ENCODE results near the gene CEP104. TPM values are rescaled to one million over a fixed set of nuclear protein-coding genes. Genes with fewer than 3 reads are reported as not detected.
A peak's percentile ranks its signal among the peaks of the same experiment; 100 is the strongest.

Gene CEP104
- total RNA-seq, 1 donor from 2014 or later = 40.3 TPM

- Mint-ChIP-seq H3K4me1 (ENCODE audit: unreplicated experiment) (peaks cover 11% of the 10 kb centered on the region), H3K36me3 (ENCODE audit: low read depth, unreplicated experiment) (peaks cover 14% of the 10 kb centered on the region), H3K4me3 (ENCODE audit: unreplicated experiment) (no peak overlapping the region), H3K9me3 (ENCODE audit: unreplicated experiment) (no peaks in the 10 kb centered on the region), H3K27me3 (ENCODE audit: unreplicated experiment) (peaks cover 9% of the 10 kb centered on the region), H3K27ac (ENCODE audit: unreplicated experiment) (no peak overlapping the region)
- no peak for DNase-seq (ENCODE audit: low spot score)
- TF ChIP-seq CTCF (IDR thresholded peaks at IDR 0.05; ENCODE audit: unreplicated experiment) = no peak
Observed at GRCh38 chr1:3790500-3790923, 66.5 kb downstream of the CEP104 start.

- Mint-ChIP-seq H3K9me3 (ENCODE audit: unreplicated experiment) (no peaks in the 10 kb centered on the region), H3K36me3 (ENCODE audit: low read depth, unreplicated experiment) (peaks cover 19% of the 10 kb centered on the region), H3K27ac (ENCODE audit: unreplicated experiment) (no peak overlapping the region), H3K27me3 (ENCODE audit: unreplicated experiment) (peaks cover 9% of the 10 kb centered on the region), H3K4me3 (ENCODE audit: unreplicated experiment) (no peak overlapping the region), H3K4me1 (ENCODE audit: unreplicated experiment) (peaks cover 5% of the 10 kb centered on the region)
- DNase-seq (ENCODE audit: low spot score) = no peak
- TF ChIP-seq CTCF (IDR thresholded peaks at IDR 0.05; ENCODE audit: unreplicated experiment) = no peak
Observed at GRCh38 chr1:3789421-3790300, 67.3 kb downstream of the CEP104 start.

GRCh38 chr1:3788756-3789420 lies 68.1 kb downstream of the CEP104 start:
- H3K9me3 Mint-ChIP-seq (ENCODE audit: unreplicated experiment) = no peaks in the 10 kb centered on the region
- peaks cover 5% of the 10 kb centered on the region for H3K4me1 Mint-ChIP-seq (ENCODE audit: unreplicated experiment)
- H3K27me3 Mint-ChIP-seq (ENCODE audit: unreplicated experiment) = peaks cover 10% of the 10 kb centered on the region
- no peak overlapping the region for H3K27ac Mint-ChIP-seq (ENCODE audit: unreplicated experiment)
- no peak overlapping the region for H3K4me3 Mint-ChIP-seq (ENCODE audit: unreplicated experiment)
- TF ChIP-seq CTCF (IDR thresholded peaks at IDR 0.05; ENCODE audit: unreplicated experiment) = no peak
- H3K36me3 Mint-ChIP-seq (ENCODE audit: low read depth, unreplicated experiment) = peaks cover 24% of the 10 kb centered on the region
- no peak for DNase-seq (ENCODE audit: low spot score)

GRCh38 chr1:3787745-3788605 lies 69.0 kb downstream of the CEP104 start:
- Mint-ChIP-seq H3K4me3 (ENCODE audit: unreplicated experiment) (peak overlapping the region; percentile 51), H3K27ac (ENCODE audit: unreplicated experiment) (peak overlapping the region; percentile 24), H3K27me3 (ENCODE audit: unreplicated experiment) (peaks cover 10% of the 10 kb centered on the region), H3K4me1 (ENCODE audit: unreplicated experiment) (no peaks in the 10 kb centered on the region), H3K9me3 (ENCODE audit: unreplicated experiment) (no peaks in the 10 kb centered on the region), H3K36me3 (ENCODE audit: low read depth, unreplicated experiment) (peaks cover 26% of the 10 kb centered on the region)
- TF ChIP-seq CTCF (IDR thresholded peaks at IDR 0.05; ENCODE audit: unreplicated experiment) = no peak
- DNase-seq (ENCODE audit: low spot score) = no peak

Data from endothelial cell (in vitro differentiated cells).